ENCODE results near the gene MAU2.

Gene MAU2

DNA sequence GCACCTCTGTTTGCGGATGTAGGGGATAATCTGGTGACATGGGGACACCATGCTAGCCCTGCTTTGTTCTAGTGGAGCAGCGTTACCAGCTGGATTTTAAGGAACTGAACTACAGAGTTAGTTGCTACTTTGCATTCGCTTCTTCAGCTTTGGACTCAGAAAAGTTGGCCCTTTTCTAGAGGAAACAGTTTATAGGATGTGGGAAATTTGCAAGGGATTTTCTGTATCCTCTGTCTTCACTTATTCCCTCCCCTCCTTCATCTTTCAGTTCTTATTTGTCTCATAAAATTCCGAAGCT lies 87.0 kb downstream of the MAU2 start:
- DNase-seq (ENCODE audit: low read depth in 3 of 3, low spot score in 1 of 3): no peak
